PC-3 (cell line): ENCODE measurements around the gene CCDC71. TPM values are rescaled to one million over a fixed set of nuclear protein-coding genes. Genes with fewer than 3 reads are reported as not detected.

Experiments
- ATAC-seq: fragments of 200-7000 bp; cut with Tn5 transposase; 2 replicates; pipeline ENCODE4 v1.9.1; 2020; ENCODE audit warnings: mild to moderate bottlenecking, moderate library complexity
- BruUV-seq: library from RNA; stranded (reverse); fragments of 400-500 nt; replicated peaks from 2 replicates; lab custom pipeline; 2021; lab: Mats Ljungman, UMichigan
- CTCF ChIA-PET: fragments of 300-600 bp; sonication (Branson Sonifier 250); formaldehyde crosslinking; loops from one replicate; lab custom pipeline; 2022; ENCODE audit warnings: antibody characterized with exemption; lab: Charles Lee
- POLR2A ChIA-PET: fragments of 300-600 bp; sonication (Branson Sonifier 250); formaldehyde crosslinking; loops from one replicate; lab custom pipeline; 2022; ENCODE audit warnings: antibody characterized with exemption; ENCODE audit not compliant: unreplicated experiment; lab: Charles Lee
- DNase-seq: peaks from one replicate; pipeline ENCODE4 v3.0.0-alpha.2; 2015
- H2AFZ ChIP-seq: fragments of 300-600 bp; sonication (generic); 2 replicates; pipeline ENCODE4 v1.6.0; 2016; ENCODE audit warnings: antibody characterized with exemption, low read length
- H3F3A ChIP-seq: fragments of 300-600 bp; sonication (generic); one replicate; pipeline ENCODE4 v1.6.0; 2017; ENCODE audit warnings: antibody characterized with exemption, low read length, control low read depth, mild to moderate bottlenecking; ENCODE audit not compliant: unreplicated experiment
- H3K27ac ChIP-seq: fragments of 300-600 bp; sonication (generic); 2 replicates; pipeline ENCODE4 v1.5.1; 2016; ENCODE audit warnings: mild to moderate bottlenecking, low read length
- H3K27me3 ChIP-seq: fragments of 300-600 bp; sonication (generic); 2 replicates; pipeline ENCODE4 v1.6.1; 2016; ENCODE audit warnings: low read length, mixed read lengths
- H3K36me3 ChIP-seq: fragments of 300-600 bp; sonication (generic); 2 replicates; pipeline ENCODE4 v1.6.1; 2016; ENCODE audit warnings: low read depth, mixed run types, low read length, mixed read lengths
- H3K4me1 ChIP-seq: fragments of 300-600 bp; sonication (generic); 2 replicates; pipeline ENCODE4 v1.5.1; 2016; ENCODE audit warnings: low read length; ENCODE audit not compliant: insufficient read depth
- H3K4me2 ChIP-seq: fragments of 300-600 bp; sonication (generic); 2 replicates; pipeline ENCODE4 v1.6.0; 2016; ENCODE audit warnings: low read length
- H3K4me3 ChIP-seq: fragments of 300-600 bp; sonication (generic); 2 replicates; pipeline ENCODE4 v1.5.1; 2016; ENCODE audit warnings: mild to moderate bottlenecking, low read length, mixed read lengths
- H3K79me2 ChIP-seq: fragments of 300-600 bp; sonication (generic); 2 replicates; pipeline ENCODE4 v1.6.1; 2017; ENCODE audit warnings: low read length, mixed read lengths
- H3K9ac ChIP-seq: fragments of 300-600 bp; sonication (generic); 2 replicates; pipeline ENCODE4 v1.6.0; 2016; ENCODE audit warnings: mild to moderate bottlenecking, low read length
- H3K9me2 ChIP-seq: fragments of 300-600 bp; sonication (generic); replicated peaks from 2 replicates; pipeline ENCODE4 v1.6.1; 2016; ENCODE audit warnings: mixed run types, low read length, mixed read lengths
- H3K9me3 ChIP-seq: fragments of 300-600 bp; sonication (generic); 2 replicates; pipeline ENCODE4 v1.6.1; 2016; ENCODE audit warnings: low read length, mixed read lengths
- H4K20me1 ChIP-seq: fragments of 300-600 bp; sonication (generic); 2 replicates; pipeline ENCODE4 v1.6.1; 2016; ENCODE audit warnings: low read length, mixed read lengths
- EZH2 ChIP-seq: fragments of 300-600 bp; sonication (generic); IDR thresholded peaks from one replicate; pipeline ENCODE4 v1.6.1; 2017; ENCODE audit warnings: antibody characterized with exemption, mild to moderate bottlenecking, low read length; ENCODE audit not compliant: unreplicated experiment
- EZH2phosphoT487 ChIP-seq: fragments of 300-600 bp; sonication (generic); IDR thresholded peaks from 2 replicates; pipeline ENCODE4 v1.6.1; 2018; ENCODE audit warnings: mild to moderate bottlenecking, antibody characterized with exemption, low read length, borderline replicate concordance
- intact Hi-C: fragments of 100-400 bp; cut with micrococcal nuclease; formaldehyde crosslinking; loops from 2 replicates; pipeline ENCODE4 v1.9.0; 2023
- total RNA-seq: library from RNA; depleted of rRNA; stranded (reverse); fragments of >200 nt; gene quantifications from 2 replicates; pipeline ENCODE4 v1.2.3, GENCODE V29; 2014
- TF ChIP-seq, protein P1 (sequence below): fragments of 300-600 bp; sonication (generic); conservative IDR thresholded peaks from 2 replicates; pipeline ENCODE4 v1.5.1; 2017; ENCODE audit warnings: antibody characterized with exemption, low read depth, mild to moderate bottlenecking, low read length

Gene CCDC71
- total RNA-seq, 1 experiment from 2014 or later = 19.4 TPM

DNA sequence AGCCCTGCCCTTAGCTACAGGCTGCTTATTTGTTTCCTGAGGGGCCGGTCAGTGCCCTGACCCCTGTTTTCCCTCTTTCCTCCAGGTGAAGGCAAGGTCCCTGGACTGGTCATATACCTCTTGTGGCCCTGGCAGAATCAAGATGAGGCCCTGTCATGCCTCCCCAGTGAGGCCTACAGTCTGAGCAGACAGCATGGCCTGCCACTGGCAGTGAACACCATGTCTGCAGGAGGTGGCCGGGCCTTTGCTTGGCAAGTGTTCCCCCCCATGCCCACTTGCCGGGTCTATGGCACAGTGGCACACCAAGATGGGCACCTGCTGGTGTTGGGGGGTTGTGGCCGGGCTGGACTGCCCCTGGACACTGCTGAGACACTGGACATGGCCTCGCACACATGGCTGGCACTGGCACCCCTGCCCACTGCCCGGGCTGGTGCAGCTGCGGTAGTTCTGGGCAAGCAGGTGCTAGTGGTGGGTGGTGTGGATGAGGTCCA lies 6.5 kb upstream of the CCDC71 start:
- Histone ChIP-seq H3K27ac (no peak overlapping the region), H3K36me3 (no peaks in the 10 kb centered on the region), H3K27me3 (no peaks in the 10 kb centered on the region), H3K4me2 (peak overlapping the region; percentile 94), H3K9ac (no peak overlapping the region), H3K9me2 (no peaks in the 10 kb centered on the region), H4K20me1 (no peaks in the 10 kb centered on the region), H3K4me1 (peaks cover 13% of the 10 kb centered on the region; the same call in 1 of the 2 replicates), H3F3A (no peaks in the 10 kb centered on the region), H2AFZ (no peak overlapping the region), H3K9me3 (no peaks in the 10 kb centered on the region), H3K4me3 (no peak overlapping the region), H3K79me2 (no peaks in the 10 kb centered on the region)
- no TSS peak for BruUV-seq
- CTCF ChIA-PET = no interaction called here
- TF ChIP-seq, protein P1, sequence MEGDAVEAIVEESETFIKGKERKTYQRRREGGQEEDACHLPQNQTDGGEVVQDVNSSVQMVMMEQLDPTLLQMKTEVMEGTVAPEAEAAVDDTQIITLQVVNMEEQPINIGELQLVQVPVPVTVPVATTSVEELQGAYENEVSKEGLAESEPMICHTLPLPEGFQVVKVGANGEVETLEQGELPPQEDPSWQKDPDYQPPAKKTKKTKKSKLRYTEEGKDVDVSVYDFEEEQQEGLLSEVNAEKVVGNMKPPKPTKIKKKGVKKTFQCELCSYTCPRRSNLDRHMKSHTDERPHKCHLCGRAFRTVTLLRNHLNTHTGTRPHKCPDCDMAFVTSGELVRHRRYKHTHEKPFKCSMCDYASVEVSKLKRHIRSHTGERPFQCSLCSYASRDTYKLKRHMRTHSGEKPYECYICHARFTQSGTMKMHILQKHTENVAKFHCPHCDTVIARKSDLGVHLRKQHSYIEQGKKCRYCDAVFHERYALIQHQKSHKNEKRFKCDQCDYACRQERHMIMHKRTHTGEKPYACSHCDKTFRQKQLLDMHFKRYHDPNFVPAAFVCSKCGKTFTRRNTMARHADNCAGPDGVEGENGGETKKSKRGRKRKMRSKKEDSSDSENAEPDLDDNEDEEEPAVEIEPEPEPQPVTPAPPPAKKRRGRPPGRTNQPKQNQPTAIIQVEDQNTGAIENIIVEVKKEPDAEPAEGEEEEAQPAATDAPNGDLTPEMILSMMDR = no peak
- TF ChIP-seq EZH2phosphoT487 = no peak
- TF ChIP-seq EZH2 = no peak
- DNase-seq = no peak
- POLR2A ChIA-PET = interaction anchor here (0.5 kb wide), 1 partner anchor 298 kb away, joined by 9 read pairs; the partner anchor contains the start of gene DAG1
- ATAC-seq = no peak
- intact Hi-C loops = loop anchor here (5.0 kb wide), 1 partner anchor 170 kb away; the partner anchor contains the start of gene USP4

DNA sequence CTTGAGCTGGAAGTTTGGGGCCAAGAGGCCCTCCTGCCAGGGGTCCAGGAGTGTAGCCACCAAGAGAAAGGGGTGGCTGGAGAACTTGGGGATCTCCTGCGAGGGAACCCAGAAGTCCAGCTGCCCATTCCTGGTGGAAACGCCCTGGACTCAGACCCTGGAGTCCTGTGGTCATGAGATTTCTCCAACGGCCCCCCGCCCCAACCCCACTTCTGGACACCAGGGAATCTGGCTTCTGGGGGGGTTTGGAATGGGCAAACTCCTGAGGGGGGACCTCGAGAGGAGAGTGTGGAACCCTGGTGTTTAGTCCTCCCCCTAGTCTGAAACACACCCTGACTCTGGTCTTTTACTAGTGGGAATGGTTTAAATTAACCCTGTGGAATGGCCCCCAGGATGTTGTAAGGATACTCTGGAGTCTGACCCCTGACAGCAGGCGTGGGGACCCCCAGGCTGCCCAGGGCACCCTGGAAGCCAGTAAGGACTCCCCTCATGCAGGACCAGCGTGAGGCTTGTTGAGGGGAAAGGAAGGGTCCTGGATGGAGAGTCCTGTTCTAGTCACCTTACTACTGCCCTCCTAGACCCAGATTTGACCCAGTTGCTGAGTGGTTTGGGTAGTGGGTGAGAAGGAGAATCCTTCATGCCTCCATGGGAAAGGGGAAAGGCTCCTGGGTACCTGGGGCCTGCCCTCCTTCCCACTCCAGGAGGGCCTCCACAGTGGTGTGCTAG lies 5.8 kb upstream of the CCDC71 start:
- H3K9ac ChIP-seq = peak overlapping the region; percentile 64
- H2AFZ ChIP-seq = peak overlapping the region; percentile 98

More for the DNA sequence above, 5.8 kb upstream of the CCDC71 start:
- TF ChIP-seq, protein P1 = no peak
- TF ChIP-seq EZH2phosphoT487 (no peak), EZH2 (no peak)
- Histone ChIP-seq H3K79me2 (0 out of 2 replicates have a peak, but pooled peaks cover under 1% of the 10 kb centered on the region), H3K27me3 (no peaks in the 10 kb centered on the region), H3K9me3 (no peaks in the 10 kb centered on the region), H3K4me1 (peaks cover 13% of the 10 kb centered on the region; the same call in 1 of the 2 replicates), H3K9me2 (no peaks in the 10 kb centered on the region), H3K4me2 (peak overlapping the region; percentile 94), H3K27ac (no peak overlapping the region), H4K20me1 (no peaks in the 10 kb centered on the region), H3F3A (no peaks in the 10 kb centered on the region), H3K4me3 (peak overlapping the region; percentile 74), H3K36me3 (no peaks in the 10 kb centered on the region)
- POLR2A ChIA-PET = interaction anchor here (0.5 kb wide), 1 partner anchor 198 kb away, joined by 4 read pairs; no protein-coding TSS in a partner anchor
- DNase-seq (no peak), ATAC-seq (no peak)
- BruUV-seq = TSS peak; percentile 70
- intact Hi-C loops = loop anchor here (1.0 to 5.0 kb wide), 6 partner anchors 39 to 277 kb away; partner anchors contain the start of genes LAMB2, QRICH1 and USP4
- CTCF ChIA-PET = interaction anchor here (1.0 to 1.1 kb wide), 3 partner anchors 77 to 277 kb away, joined by 3 to 4 read pairs (median 3); no protein-coding TSS in a partner anchor
